GM04503 (cell line): Measurements from ENCODE around the gene PLIN5.
"Not testable (repeated sequence)": the region's sequence is repeated elsewhere in the genome, so short reads cannot be mapped to it uniquely, and the experiment has no call there.

ENCODE experiments used
- DNase-seq: peaks from one replicate; pipeline ENCODE4 v3.0.0-alpha.2; 2012; ENCODE audit warnings: low read depth

PLIN5 gene

GRCh38 chr19:4542896-4543841 lies 8.1 kb upstream of the PLIN5 start:
- no peak for DNase-seq

GRCh38 chr19:4541806-4542145 lies 6.8 kb upstream of the PLIN5 start:
- DNase-seq, result not testable (repeated sequence)

- no peak for DNase-seq
These were observed 6.2 kb upstream of the PLIN5 start for GRCh38 chr19:4541114-4541805.

- no peak for DNase-seq
These were observed 4.9 kb upstream of the PLIN5 start, which contains the start of gene LRG1 for GRCh38 chr19:4539693-4540581. LRG1 (minus strand) TSS chr19:4540036; CDS start chr19:4540013, 23 bp downstream.

- DNase-seq, result no peak
These were observed 4.2 kb upstream of the PLIN5 start for GRCh38 chr19:4539169-4539692.

- no peak for DNase-seq
These were observed 3.6 kb upstream of the PLIN5 start for GRCh38 chr19:4538601-4538954.

GRCh38 chr19:4537953-4538600 lies 3.1 kb upstream of the PLIN5 start:
- DNase-seq, result no peak

- DNase-seq, result no peak
These were observed 1.8 kb upstream of the PLIN5 start for GRCh38 chr19:4536798-4537197.

GRCh38 chr19:4533835-4534424 lies 1.1 kb downstream of the PLIN5 start:
- no peak for DNase-seq

GRCh38 chr19:4533334-4533733 lies 1.7 kb downstream of the PLIN5 start:
- DNase-seq, result no peak

- no peak for DNase-seq
These were observed 3.4 kb downstream of the PLIN5 start for GRCh38 chr19:4531562-4532165.

GRCh38 chr19:4529924-4530522 lies 5.0 kb downstream of the PLIN5 start:
- DNase-seq, result no peak

- no peak for DNase-seq
These were observed 6.2 kb downstream of the PLIN5 start for GRCh38 chr19:4528843-4529242.

- DNase-seq, result not testable (repeated sequence)
These were observed 7.6 kb downstream of the PLIN5 start for GRCh38 chr19:4527377-4527776.

GRCh38 chr19:4525563-4526002 lies 9.4 kb downstream of the PLIN5 start:
- DNase-seq, result no peak

- no peak for DNase-seq
These were observed 10.0 kb downstream of the PLIN5 start for GRCh38 chr19:4524808-4525562.

GRCh38 chr19:4523306-4524110 lies 11.5 kb downstream of the PLIN5 start:
- DNase-seq, result no peak

- no peak for DNase-seq
These were observed 12.6 kb downstream of the PLIN5 start for GRCh38 chr19:4522291-4523002.
